GM18909 (cell line): ENCODE results near the gene PIK3CG.
"Not testable (repeated sequence)": the region's sequence is repeated elsewhere in the genome, so short reads cannot be mapped to it uniquely, and the experiment has no call there.

Experiments used
- ATAC-seq: cut with Tn5 transposase; IDR thresholded peaks from one replicate; pipeline ENCODE4 v1.9.1; 2021; ENCODE audit warnings: mild to moderate bottlenecking; ENCODE audit not compliant: unreplicated experiment, poor library complexity

PIK3CG gene

DNA sequence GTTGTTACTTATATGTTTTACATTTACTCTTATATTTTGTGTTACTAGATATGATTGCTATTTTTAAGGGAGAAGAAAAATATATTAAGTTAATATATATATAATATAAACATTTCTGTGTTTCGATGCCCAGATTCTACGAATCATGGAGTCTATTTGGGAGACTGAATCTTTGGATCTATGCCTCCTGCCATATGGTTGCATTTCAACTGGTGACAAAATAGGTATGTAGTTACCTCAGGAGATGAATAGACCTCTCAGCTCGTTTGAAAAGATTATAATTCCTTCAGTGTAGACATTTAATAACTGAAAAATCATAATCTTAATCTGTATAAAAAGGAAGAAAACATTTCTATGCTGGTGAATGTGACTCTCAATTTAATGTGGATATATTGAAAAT lies 16.9 kb downstream of the PIK3CG start:
- ATAC-seq = no peak

DNA sequence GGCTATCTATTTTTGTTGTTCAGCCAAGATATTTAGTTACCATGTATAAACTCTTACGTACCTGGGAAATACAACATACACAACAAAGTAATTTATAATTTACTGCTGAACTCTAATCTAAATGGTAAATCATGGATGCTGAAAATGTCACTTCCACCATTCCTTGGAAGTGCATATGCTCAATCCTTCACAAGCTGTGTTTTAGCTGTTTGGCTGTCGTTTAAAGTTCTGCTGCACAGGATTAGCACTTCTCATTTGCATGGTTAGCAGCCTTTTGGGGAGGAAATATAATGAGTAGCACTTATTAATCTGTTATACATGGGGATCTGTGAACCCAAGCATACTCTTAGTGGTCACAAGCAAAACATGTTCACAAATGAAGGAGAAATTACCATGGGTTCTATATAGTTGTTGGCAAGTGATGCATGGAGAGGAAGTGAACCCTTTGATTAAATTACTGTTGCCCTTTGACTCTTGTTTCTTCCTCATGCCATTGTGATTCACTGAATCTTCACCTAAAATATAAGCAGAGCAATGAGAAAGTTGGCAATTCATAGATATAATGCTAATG lies 18.5 kb downstream of the PIK3CG start:
- peak; percentile 48 for ATAC-seq

DNA sequence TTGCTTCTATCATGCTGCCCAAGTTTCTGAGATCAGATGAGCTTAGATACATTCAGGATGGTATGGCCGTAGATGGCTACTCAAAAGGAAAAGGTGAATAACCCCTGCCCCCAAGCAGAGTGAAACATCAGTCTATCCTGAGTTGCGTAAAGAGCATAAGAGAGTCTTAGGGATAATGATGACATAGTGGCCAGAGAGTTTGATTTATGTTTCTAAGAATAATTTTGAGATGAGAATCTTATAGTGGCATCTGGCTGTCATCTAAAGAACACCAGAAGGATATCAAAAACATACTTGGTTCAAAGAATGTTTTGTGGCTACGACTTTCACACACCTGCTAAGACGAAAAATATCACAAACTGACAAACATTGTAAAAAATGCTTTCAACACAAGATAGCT lies 20.6 kb downstream of the PIK3CG start:
- no peak for ATAC-seq

DNA sequence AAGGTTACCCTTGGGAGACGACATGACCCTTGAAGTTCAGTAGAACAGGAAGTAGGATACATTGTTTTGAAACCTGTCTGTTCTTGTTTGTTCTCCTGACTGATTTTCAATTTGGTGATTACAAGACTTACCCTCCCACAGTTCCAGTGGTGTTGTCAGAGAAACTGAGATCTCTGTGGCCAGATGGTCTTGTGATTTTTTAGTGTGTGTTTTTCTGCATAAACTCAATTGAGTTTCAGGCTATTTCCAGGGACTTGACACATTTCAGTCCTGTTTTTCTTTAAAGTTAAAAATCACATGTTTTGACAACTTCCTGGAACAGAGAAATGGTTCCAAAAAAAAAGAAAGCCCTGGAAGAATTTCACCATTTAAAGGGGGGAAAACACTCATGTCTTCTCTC lies 22.3 kb downstream of the PIK3CG start:
- peak; percentile 66 for ATAC-seq

DNA sequence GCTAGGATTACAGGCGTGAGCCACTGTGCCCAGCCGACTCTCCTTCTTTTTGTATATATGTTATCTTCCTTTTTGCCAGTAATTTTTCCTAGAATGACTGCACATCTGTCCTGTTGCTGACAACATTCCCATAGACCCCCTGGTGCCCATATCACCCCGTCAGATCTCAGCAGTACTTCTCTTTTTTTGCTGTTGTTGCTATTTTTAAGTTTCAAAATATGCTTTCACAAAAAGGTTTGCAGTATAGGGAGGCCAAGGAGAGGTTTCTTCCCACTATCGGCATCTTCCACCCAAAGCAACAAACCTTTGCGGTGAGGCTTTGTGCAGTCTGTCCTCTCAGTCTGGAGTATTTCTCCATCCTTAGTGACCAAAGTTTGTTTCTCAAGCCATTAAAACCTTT lies 23.1 kb downstream of the PIK3CG start:
- ATAC-seq = no peak

DNA sequence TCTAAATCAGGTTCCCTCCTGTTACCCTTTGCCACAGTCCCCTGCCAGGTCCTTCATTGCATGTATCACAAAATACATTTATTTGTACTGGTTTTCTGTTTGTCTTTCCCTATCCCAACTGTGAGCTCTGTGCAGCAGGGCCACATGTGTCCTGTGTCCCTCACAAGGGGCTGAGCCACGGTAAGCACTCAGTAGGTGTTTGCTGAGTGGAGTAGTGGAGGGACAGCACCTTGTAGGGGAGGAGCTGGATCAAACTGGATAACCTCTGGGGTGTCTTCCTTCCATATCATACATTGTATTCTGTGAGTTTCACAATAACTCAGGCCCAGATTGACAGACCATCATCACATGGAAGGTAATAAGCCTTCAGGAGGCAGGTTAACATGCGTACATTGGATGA lies 25.9 kb downstream of the PIK3CG start:
- no peak for ATAC-seq

DNA sequence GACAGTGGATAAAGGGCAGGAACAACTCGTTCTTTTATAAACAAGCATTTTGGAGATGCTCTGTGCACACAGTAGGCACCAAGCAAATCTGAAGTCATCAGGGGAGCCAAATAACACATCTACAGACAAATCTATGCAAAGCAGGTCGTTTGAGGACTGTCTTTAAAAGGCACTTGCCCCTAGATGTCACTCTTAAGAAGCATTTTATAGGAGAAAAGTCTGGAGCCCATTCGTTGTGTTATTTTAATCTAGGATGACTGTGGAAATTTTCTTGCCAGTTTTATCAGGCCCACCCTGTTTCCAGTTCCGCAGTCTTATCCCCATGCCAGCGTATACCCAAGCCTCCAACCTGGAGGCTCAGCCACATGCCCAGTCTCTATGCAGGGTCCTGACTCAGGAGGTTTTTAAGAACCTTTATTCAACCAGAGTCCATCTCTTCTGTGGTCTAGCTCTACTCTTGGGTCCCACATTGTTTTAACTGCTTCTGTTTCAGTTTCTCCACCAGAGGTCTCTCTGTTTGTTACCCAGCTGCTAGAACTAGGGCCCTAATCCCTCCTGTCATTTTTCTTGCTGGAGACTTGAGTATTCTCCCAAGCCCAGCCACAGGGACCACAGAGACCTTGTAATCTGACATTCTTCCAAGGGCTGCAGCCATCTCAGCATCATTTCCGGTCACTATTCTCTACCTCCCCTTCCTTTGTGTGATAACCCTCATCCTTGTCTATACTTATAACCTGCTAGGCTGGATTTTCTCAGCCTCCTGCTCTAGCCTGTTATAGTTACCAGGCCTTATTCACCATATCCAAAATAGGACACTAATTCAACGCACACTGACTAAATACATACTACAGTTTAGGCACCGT lies 26.7 kb downstream of the PIK3CG start:
- no peak for ATAC-seq

DNA sequence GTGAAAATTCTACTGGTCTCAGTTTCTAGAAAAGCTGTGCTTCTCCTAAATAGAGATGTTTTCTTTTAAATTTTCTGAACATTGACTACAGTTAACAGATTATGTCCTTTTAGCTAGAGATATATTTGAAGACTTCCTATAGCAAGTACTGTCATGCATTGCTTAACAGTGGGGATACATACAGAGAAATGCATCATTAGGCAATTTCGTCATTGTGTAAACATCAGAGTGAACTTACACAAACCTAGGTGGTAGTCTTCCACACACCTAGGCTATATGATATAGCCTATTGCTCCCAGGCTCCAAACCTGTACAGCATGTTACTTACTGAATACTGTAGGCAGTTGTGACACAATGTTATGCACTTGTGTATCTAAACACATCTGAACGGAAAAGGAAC lies 28.5 kb downstream of the PIK3CG start:
- ATAC-seq = no peak

DNA sequence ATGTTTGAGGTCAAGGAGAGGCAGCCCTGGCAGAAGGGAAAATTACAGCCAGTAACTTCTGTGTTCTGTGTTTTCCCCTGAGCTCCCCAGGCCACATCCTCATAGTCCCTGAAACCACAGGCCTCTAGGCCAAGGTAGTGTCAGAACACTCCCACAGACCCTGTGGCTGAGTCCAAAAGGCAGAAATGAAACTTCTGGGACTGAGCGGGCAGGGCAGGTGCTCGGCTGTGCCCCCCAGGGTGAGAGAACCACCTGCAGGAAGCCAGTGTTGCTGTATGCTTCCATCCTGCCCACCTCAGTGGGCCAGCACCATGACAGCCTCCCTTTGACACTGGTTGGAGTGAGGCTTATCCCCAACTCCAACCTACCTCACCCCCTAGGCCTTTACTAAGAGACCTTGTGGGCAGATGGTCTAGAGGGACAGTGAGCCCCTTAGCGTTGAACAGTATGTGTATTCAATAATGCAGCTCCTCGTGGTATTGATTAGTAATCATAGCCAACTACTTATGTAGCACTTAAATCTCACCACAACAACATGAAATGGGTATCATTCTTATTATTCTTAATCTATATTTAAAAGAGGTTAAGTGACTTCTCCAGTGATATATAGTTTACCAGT lies 30.3 kb downstream of the PIK3CG start:
- peak; percentile 94 for ATAC-seq

DNA sequence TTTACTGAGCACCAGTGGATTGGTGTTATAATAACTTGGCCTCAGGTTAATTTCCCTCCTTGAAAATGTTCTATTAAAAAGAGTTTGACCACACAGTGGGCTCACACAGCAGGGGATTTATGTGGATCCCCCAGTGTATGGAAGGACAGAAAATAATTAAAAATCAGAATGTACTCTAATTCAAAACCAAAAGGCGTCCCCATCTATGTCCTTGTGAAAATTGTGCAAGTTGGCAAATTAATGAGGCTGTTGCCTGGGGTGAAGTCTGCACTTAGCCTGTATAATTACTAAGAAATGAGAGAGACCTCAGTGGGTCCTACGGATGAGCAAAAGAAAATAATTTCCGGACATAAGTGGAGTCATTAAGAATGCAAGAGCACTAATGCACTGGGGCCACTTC lies 31.1 kb downstream of the PIK3CG start:
- no peak for ATAC-seq

DNA sequence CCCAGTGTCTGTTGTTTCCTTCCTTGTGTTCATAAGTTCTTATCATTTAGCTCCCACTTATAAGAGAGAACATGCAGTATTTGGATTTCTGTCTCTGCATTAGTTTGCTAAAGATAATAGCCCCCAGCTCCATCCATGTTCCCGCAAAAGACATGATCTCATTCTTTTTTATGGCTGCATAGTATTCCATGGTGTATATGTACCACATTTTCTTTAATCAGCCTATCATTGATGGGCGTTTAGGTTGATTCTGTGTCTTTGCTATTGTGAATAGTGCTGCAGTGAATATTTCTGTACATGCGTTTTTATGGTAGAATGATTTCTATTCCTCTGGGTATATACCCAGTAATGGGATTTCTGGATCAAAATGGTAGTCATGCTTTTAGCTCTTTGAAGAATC lies 32.5 kb downstream of the PIK3CG start:
- ATAC-seq = not testable (repeated sequence)

DNA sequence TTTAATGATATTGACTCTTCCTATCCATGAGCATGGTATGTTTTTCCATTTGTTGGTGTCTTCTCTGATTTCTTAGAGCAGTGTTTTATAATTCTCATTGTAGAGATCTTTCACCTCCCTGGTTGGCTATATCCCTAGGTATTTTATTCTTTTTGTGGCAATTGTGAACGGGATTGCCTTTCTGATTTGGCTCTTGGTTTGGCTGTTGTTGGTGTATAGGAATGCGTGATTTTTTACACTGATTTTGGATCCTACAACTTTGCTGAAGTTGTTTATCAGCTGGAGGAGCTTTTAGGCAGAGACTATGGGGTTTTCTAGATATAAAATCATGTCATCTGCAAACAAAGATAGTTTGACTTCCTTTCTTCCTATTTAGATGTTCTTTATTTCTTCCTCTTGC lies 33.9 kb downstream of the PIK3CG start:
- not testable (repeated sequence) for ATAC-seq

DNA sequence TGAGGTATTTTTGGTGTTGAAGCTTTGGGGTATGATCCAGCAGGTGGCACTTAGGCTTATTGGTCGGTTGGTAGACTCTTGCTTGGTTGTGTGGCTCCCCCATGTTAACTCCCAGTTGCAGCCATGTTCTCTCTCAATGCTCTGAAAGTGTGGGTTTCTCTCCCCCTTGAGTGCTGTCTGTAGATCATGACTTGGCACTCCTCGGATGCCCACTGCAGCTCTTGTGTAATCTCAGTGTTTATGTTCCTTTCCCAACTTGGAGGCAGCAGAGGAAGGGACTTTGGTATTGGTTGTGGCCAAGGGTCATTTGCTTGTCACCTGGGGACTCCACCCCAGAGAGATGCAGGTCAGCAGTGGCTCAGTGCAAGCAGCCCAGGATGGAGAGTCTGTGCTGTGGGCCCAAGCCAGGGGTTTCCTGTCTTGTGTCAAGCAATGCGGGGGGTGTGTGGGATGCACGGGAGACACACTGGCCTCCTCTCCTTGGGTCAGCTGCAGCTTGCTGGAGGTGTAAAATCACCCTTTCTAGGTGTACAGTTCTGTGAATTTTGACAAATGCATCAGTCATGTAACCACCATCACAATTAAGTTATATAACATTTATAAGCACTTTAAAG lies 36.9 kb downstream of the PIK3CG start:
- no peak for ATAC-seq

DNA sequence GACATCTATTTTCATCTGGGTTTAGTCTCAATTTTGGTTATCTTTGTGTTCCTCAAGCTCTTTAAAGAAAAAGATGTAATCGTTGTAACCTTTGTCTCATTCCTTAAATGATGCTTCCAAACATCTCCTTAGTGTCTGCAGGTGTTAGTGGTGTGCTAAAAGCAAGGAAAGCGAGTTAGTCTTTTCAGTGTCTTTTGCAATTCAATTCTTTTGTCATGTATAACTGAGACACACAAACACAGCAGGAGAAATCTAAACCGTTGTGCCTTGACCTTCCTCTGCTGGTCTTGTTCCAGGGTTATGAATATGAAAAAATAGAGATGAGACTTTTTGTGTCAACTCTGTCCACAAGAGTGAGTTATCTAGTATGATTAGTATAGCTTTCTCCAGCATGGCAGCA lies 40.7 kb downstream of the PIK3CG start:
- ATAC-seq = no peak

DNA sequence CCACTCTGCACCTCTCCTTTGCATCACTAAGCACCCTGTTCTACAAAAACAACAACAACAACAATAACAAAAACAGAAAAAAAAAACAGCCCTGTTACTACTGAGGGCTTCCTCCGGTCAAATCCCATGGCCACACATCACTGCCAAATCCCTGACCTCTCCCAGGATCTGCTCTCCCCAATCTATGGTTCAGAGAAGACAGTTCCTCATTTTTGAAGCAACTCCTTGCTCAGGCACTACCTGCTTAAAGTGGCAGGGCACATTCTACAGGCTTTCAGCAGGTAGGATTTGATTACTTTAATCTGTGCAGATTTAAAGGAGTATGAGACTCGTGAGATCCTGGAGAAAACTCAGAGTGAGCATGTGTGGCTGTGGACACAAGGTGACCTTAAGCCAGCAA lies 46.9 kb downstream of the PIK3CG start:
- no peak for ATAC-seq

DNA sequence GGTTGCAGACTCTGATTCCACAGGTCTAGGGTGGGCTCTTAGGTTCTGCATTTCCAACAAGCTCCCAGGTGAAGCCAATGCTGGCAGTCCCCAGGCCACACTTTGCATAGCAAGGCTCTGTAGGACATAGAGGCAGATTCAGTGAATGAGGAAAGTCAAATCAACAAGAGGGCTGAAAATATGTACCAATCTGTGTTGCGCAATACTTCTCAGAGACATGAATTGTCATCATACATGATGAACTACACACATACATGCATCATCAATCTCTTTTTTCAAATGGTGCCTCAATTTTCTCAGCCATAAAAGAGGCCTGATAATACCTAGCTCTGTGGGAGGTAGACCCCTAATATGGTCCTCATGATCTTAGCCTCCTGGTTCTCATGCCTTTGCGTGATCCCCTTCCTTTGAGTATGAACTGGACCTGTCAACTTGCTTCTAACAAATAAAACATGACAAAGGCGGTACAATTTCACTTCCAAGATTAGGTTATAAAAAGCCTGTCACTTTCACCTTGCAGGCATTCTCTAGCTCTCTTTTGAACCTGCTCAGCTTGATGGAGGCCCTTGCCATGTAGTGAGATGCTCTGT lies 49.0 kb downstream of the PIK3CG start:
- no peak for ATAC-seq

DNA sequence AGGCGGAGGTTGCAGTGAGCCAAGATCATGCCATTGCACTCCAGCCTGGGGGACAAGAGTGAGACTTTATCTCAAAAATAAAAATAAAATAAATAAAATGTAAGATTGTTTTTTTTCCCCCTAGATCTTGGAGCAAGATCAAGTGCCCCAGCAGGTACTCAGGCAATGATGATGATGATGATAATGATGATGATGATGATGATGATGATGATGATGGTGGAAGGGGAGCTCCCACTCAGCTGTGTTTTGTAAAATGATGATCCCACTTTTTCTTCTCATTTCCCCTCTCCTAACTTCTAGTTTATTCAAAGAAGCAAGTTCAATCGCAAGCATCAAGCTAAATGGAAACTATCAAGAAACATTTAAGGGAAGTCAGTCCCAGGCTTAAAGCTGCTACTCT lies 50.3 kb downstream of the PIK3CG start:
- ATAC-seq = no peak

DNA sequence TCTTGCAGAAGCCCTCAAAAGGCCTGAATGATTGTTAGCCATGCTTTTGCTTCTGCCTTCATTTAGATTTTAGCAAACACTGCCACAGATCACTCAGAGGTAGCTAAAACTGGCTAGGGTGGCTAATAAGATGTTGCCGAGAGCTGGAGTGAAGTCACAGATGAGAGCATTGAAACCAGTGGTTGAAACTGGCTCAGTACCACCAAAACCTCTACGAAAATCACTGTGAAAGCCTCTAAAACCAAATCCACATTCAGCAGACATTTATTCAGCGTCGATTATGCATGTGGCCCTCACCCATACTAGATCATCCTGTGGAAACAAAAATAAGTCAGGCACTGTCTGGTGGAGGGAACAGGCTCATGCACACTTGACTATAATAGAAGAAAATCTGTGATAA lies 50.8 kb downstream of the PIK3CG start:
- ATAC-seq = peak; percentile 99

DNA sequence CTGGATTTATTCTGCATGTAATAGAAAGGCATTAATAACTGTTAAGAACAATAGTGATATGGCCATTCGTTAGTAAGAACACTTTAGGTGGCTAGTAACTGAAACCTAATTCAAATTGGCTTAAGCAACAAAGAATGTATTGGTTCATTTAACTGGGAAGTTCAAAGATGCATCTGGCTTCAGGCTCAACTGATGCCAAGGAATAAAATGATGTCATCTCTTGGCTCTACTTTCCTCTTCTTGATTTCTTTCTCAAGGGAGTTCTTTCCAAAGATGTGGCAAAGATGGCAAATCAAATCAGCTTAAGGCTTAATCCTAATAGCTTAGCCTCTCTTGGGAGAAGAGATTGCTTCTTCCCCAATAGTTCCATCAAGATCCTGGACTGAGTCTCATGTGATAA lies 51.6 kb downstream of the PIK3CG start:
- no peak for ATAC-seq

DNA sequence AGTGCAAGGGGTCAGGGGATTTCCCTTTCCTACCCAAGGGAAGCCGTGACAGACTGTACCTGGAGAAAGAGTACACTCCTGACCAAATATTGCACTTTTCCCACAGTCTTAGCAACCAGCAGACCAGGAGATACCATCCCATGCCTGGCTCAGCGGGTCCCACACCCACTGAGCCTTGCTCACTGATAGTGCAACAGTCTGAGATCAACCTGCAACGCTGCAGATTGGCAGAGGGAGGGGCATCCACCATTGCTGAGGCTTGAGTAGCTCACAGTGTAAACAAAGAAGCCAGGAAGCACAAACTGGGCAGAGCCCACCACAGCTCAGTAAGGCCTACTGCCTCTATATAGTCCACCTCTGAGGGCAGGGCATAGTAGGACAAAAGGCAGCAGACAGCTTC lies 53.9 kb downstream of the PIK3CG start:
- ATAC-seq = no peak

DNA sequence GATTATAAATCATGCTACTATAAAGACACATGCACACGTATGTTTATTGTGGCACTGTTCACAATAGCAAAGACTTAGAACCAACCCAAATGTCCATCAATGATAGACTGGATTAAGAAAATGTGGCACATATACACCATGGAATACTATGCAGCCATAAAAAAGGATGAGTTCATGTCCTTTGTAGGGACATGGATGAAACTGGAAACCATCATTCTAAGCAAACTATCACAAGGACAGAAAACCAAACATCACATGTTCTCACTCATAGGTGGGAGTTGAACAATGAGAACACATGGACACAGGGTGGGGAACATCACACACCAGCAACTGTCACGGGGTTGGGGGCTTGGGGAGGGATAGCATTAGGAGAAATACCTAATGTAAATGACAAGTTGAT lies 59.4 kb downstream of the PIK3CG start:
- not testable (repeated sequence) for ATAC-seq
